GM21576 (cell line): ENCODE measurements around the gene LRIG2.
"Not testable (repeated sequence)": the region's sequence is repeated elsewhere in the genome, so short reads cannot be mapped to it uniquely, and the experiment has no call there.

Experiments
- ATAC-seq: cut with Tn5 transposase; IDR thresholded peaks from one replicate; pipeline ENCODE4 v1.9.1; 2021; ENCODE audit warnings: mild to moderate bottlenecking, moderate library complexity; ENCODE audit not compliant: unreplicated experiment

The LRIG2 gene

GRCh38 chr1:113124366-113124765, 51.4 kb downstream of the LRIG2 start:
- no peak for ATAC-seq

GRCh38 chr1:113125517-113125916, 52.5 kb downstream of the LRIG2 start:
- no peak for ATAC-seq

GRCh38 chr1:113126207-113126606, 53.2 kb downstream of the LRIG2 start:
- no peak for ATAC-seq

GRCh38 chr1:113128116-113128515, 55.1 kb downstream of the LRIG2 start:
- no peak for ATAC-seq

GRCh38 chr1:113129529-113130185, 56.7 kb downstream of the LRIG2 start:
- ATAC-seq, result no peak

- no peak for ATAC-seq
These were observed 60.0 kb downstream of the LRIG2 start for GRCh38 chr1:113133038-113133437.

GRCh38 chr1:113133759-113134158, 60.8 kb downstream of the LRIG2 start:
- no peak for ATAC-seq

GRCh38 chr1:113135460-113135859, 62.5 kb downstream of the LRIG2 start:
- ATAC-seq, result no peak

- ATAC-seq, result no peak
These were observed 63.5 kb downstream of the LRIG2 start for GRCh38 chr1:113136476-113136875.

GRCh38 chr1:113137563-113137962, 64.6 kb downstream of the LRIG2 start:
- ATAC-seq, result no peak

GRCh38 chr1:113138778-113139177, 65.8 kb downstream of the LRIG2 start:
- no peak for ATAC-seq

- ATAC-seq, result no peak
These were observed 67.2 kb downstream of the LRIG2 start for GRCh38 chr1:113140176-113140575.

GRCh38 chr1:113140588-113141446, 67.8 kb downstream of the LRIG2 start:
- ATAC-seq, result no peak

- ATAC-seq, result no peak
These were observed 68.9 kb downstream of the LRIG2 start for GRCh38 chr1:113141650-113142473.

- no peak for ATAC-seq
These were observed 69.8 kb downstream of the LRIG2 start for GRCh38 chr1:113142791-113143190.

- ATAC-seq, result no peak
These were observed 73.5 kb downstream of the LRIG2 start for GRCh38 chr1:113146242-113147072.

- ATAC-seq, result no peak
These were observed 74.2 kb downstream of the LRIG2 start for GRCh38 chr1:113147073-113147625.

GRCh38 chr1:113147826-113148225, 74.8 kb downstream of the LRIG2 start:
- ATAC-seq, result no peak

GRCh38 chr1:113150494-113150893, 77.5 kb downstream of the LRIG2 start:
- ATAC-seq, result not testable (repeated sequence)

- no peak for ATAC-seq
These were observed 80.3 kb downstream of the LRIG2 start for GRCh38 chr1:113153116-113153803.
